ENCODE measurements around the gene MAP3K9. TPM values are rescaled to one million over a fixed set of nuclear protein-coding genes. Genes with fewer than 3 reads are reported as not detected.

The MAP3K9 gene
- total RNA-seq, 3 donors from 2014 or later: 3.1 to 4.8 (median 4.7) TPM

GRCh38 chr14:70785556-70785955, 23.8 kb downstream of the MAP3K9 start:
- Mint-ChIP-seq H3K4me3 (no peak overlapping the region), H3K9me3 (no peaks in the 10 kb centered on the region), H3K36me3 (ENCODE audit: insufficient read depth) (peaks cover 2% of the 10 kb centered on the region), H3K4me1 (ENCODE audit: low read depth) (peaks cover 22% of the 10 kb centered on the region), H3K27me3 (ENCODE audit: low read depth) (no peaks in the 10 kb centered on the region)
- no peak for ATAC-seq
- DNase-seq: no peak

- no peak for DNase-seq
- Mint-ChIP-seq H3K4me3 (no peak overlapping the region), H3K4me1 (ENCODE audit: low read depth) (peaks cover 25% of the 10 kb centered on the region), H3K36me3 (ENCODE audit: insufficient read depth) (peaks cover 2% of the 10 kb centered on the region), H3K27me3 (ENCODE audit: low read depth) (no peaks in the 10 kb centered on the region), H3K9me3 (no peaks in the 10 kb centered on the region)
- ATAC-seq: no peak
Measured at GRCh38 chr14:70784886-70785285, 24.4 kb downstream of the MAP3K9 start.

GRCh38 chr14:70782361-70782760, 27.0 kb downstream of the MAP3K9 start:
- Mint-ChIP-seq H3K4me3 (no peak overlapping the region), H3K4me1 (ENCODE audit: low read depth) (peaks cover 29% of the 10 kb centered on the region), H3K9me3 (no peaks in the 10 kb centered on the region), H3K27me3 (ENCODE audit: low read depth) (no peaks in the 10 kb centered on the region), H3K36me3 (ENCODE audit: insufficient read depth) (peaks cover 2% of the 10 kb centered on the region)
- DNase-seq: no peak
- peak; percentile 51 to 73 for ATAC-seq

GRCh38 chr14:70780396-70781075, 28.8 kb downstream of the MAP3K9 start:
- H3K36me3 Mint-ChIP-seq (ENCODE audit: insufficient read depth): peaks cover 2% of the 10 kb centered on the region
- no peaks in the 10 kb centered on the region for H3K9me3 Mint-ChIP-seq
- ATAC-seq (no peak), DNase-seq (no peak)
- H3K4me3 Mint-ChIP-seq: peak overlapping the region; percentile 1
- H3K27me3 Mint-ChIP-seq (ENCODE audit: low read depth): no peaks in the 10 kb centered on the region
- H3K4me1 Mint-ChIP-seq (ENCODE audit: low read depth): peaks cover 29% of the 10 kb centered on the region

GRCh38 chr14:70779667-70780066, 29.6 kb downstream of the MAP3K9 start:
- no peaks in the 10 kb centered on the region for H3K27me3 Mint-ChIP-seq (ENCODE audit: low read depth)
- no peak overlapping the region for H3K4me3 Mint-ChIP-seq
- peaks cover 29% of the 10 kb centered on the region for H3K4me1 Mint-ChIP-seq (ENCODE audit: low read depth)
- H3K9me3 Mint-ChIP-seq: no peaks in the 10 kb centered on the region
- no peaks in the 10 kb centered on the region for H3K36me3 Mint-ChIP-seq (ENCODE audit: insufficient read depth)
- DNase-seq: no peak
- no peak for ATAC-seq

GRCh38 chr14:70776197-70776596, 33.1 kb downstream of the MAP3K9 start:
- no peak overlapping the region for H3K4me3 Mint-ChIP-seq
- H3K9me3 Mint-ChIP-seq: no peaks in the 10 kb centered on the region
- DNase-seq (no peak), ATAC-seq (no peak)
- no peaks in the 10 kb centered on the region for H3K27me3 Mint-ChIP-seq (ENCODE audit: low read depth)
- H3K36me3 Mint-ChIP-seq (ENCODE audit: insufficient read depth): no peaks in the 10 kb centered on the region
- peaks cover 9% of the 10 kb centered on the region for H3K4me1 Mint-ChIP-seq (ENCODE audit: low read depth)

- no peak overlapping the region for H3K4me3 Mint-ChIP-seq
- DNase-seq: no peak
- no peaks in the 10 kb centered on the region for H3K4me1 Mint-ChIP-seq (ENCODE audit: low read depth)
- no peak for ATAC-seq
- no peaks in the 10 kb centered on the region for H3K27me3 Mint-ChIP-seq (ENCODE audit: low read depth)
- H3K9me3 Mint-ChIP-seq: no peaks in the 10 kb centered on the region
- H3K36me3 Mint-ChIP-seq (ENCODE audit: insufficient read depth): no peaks in the 10 kb centered on the region
Measured at GRCh38 chr14:70773182-70773862, 36.0 kb downstream of the MAP3K9 start.

- Mint-ChIP-seq H3K9me3 (no peaks in the 10 kb centered on the region), H3K36me3 (ENCODE audit: insufficient read depth) (no peaks in the 10 kb centered on the region), H3K4me1 (ENCODE audit: low read depth) (no peaks in the 10 kb centered on the region), H3K4me3 (no peak overlapping the region), H3K27me3 (ENCODE audit: low read depth) (no peaks in the 10 kb centered on the region)
- ATAC-seq: no peak
- no peak for DNase-seq
Measured at GRCh38 chr14:70771781-70772212, 37.5 kb downstream of the MAP3K9 start.

- DNase-seq: no peak
- Mint-ChIP-seq H3K27me3 (ENCODE audit: low read depth) (no peaks in the 10 kb centered on the region), H3K4me3 (no peak overlapping the region), H3K9me3 (no peaks in the 10 kb centered on the region), H3K4me1 (ENCODE audit: low read depth) (no peaks in the 10 kb centered on the region), H3K36me3 (ENCODE audit: insufficient read depth) (no peaks in the 10 kb centered on the region)
- no peak for ATAC-seq
Measured at GRCh38 chr14:70770490-70770889, 38.8 kb downstream of the MAP3K9 start.

GRCh38 chr14:70759398-70759797, 49.9 kb downstream of the MAP3K9 start:
- Mint-ChIP-seq H3K36me3 (ENCODE audit: insufficient read depth) (peaks cover 8% of the 10 kb centered on the region), H3K27me3 (ENCODE audit: low read depth) (no peaks in the 10 kb centered on the region), H3K4me3 (no peak overlapping the region), H3K4me1 (ENCODE audit: low read depth) (no peaks in the 10 kb centered on the region), H3K9me3 (no peaks in the 10 kb centered on the region)
- ATAC-seq (no peak), DNase-seq (no peak)

- Mint-ChIP-seq H3K36me3 (ENCODE audit: insufficient read depth) (peaks cover 10% of the 10 kb centered on the region), H3K27me3 (ENCODE audit: low read depth) (no peaks in the 10 kb centered on the region), H3K4me1 (ENCODE audit: low read depth) (no peaks in the 10 kb centered on the region), H3K9me3 (no peaks in the 10 kb centered on the region), H3K4me3 (no peak overlapping the region)
- ATAC-seq (no peak), DNase-seq (no peak)
Measured at GRCh38 chr14:70755655-70756054, 53.7 kb downstream of the MAP3K9 start.

- Mint-ChIP-seq H3K4me1 (ENCODE audit: low read depth) (no peaks in the 10 kb centered on the region), H3K27me3 (ENCODE audit: low read depth) (no peaks in the 10 kb centered on the region)
Measured at GRCh38 chr14:70754991-70755390, 54.3 kb downstream of the MAP3K9 start.

GRCh38 chr14:70753518-70753953, 55.8 kb downstream of the MAP3K9 start:
- H3K27me3 Mint-ChIP-seq (ENCODE audit: low read depth): no peaks in the 10 kb centered on the region
- H3K4me1 Mint-ChIP-seq (ENCODE audit: low read depth): no peaks in the 10 kb centered on the region
- H3K4me3 Mint-ChIP-seq: no peak overlapping the region
- ATAC-seq (no peak), DNase-seq (no peak)
- peaks cover 10% of the 10 kb centered on the region for H3K36me3 Mint-ChIP-seq (ENCODE audit: insufficient read depth)
- H3K9me3 Mint-ChIP-seq: no peaks in the 10 kb centered on the region

More at GRCh38 chr14:70754991-70755390, 54.3 kb downstream of the MAP3K9 start:
- Mint-ChIP-seq H3K9me3 (no peaks in the 10 kb centered on the region), H3K36me3 (ENCODE audit: insufficient read depth) (peaks cover 10% of the 10 kb centered on the region), H3K4me3 (no peak overlapping the region)
- DNase-seq: no peak
- ATAC-seq: no peak

- H3K4me3 Mint-ChIP-seq: no peak overlapping the region
- DNase-seq (no peak), ATAC-seq (no peak)
- peaks cover 20% of the 10 kb centered on the region for H3K36me3 Mint-ChIP-seq (ENCODE audit: insufficient read depth)
- H3K9me3 Mint-ChIP-seq: no peaks in the 10 kb centered on the region
- no peaks in the 10 kb centered on the region for H3K27me3 Mint-ChIP-seq (ENCODE audit: low read depth)
- H3K4me1 Mint-ChIP-seq (ENCODE audit: low read depth): no peaks in the 10 kb centered on the region
Measured at GRCh38 chr14:70748422-70748821, 60.9 kb downstream of the MAP3K9 start.

- H3K9me3 Mint-ChIP-seq: no peaks in the 10 kb centered on the region
- no peak for ATAC-seq
- peaks cover 27% of the 10 kb centered on the region for H3K36me3 Mint-ChIP-seq (ENCODE audit: insufficient read depth)
Measured at GRCh38 chr14:70744641-70745040, 64.7 kb downstream of the MAP3K9 start.

More at GRCh38 chr14:70744641-70745040, 64.7 kb downstream of the MAP3K9 start:
- Mint-ChIP-seq H3K4me1 (ENCODE audit: low read depth) (no peaks in the 10 kb centered on the region), H3K4me3 (no peak overlapping the region), H3K27me3 (ENCODE audit: low read depth) (no peaks in the 10 kb centered on the region)
- DNase-seq: no peak

Measured in activated T-cell treated with anti-CD3 and anti-CD28 coated beads, Interleukin-2, amount 50 U/mL, for 4 hours (primary cell).